CD4-positive, alpha-beta memory T cell (primary cell): Measurements from ENCODE around the gene TOP1. TPM values are rescaled to one million over a fixed set of nuclear protein-coding genes. Genes with fewer than 3 reads are reported as not detected.

Source experiments
- CTCF ChIA-PET: fragments of 350-600 bp; sonication (Branson Sonifier 250); formaldehyde crosslinking; loops from one replicate; lab custom pipeline; 2021; ENCODE audit warnings: inconsistent platforms; ENCODE audit not compliant: partially characterized antibody; lab: Charles Lee
- POLR2A ChIA-PET: fragments of 350-600 bp; sonication (Branson Sonifier 250); formaldehyde crosslinking; loops from one replicate; lab custom pipeline; 2021; ENCODE audit not compliant: partially characterized antibody; lab: Charles Lee
- DNase-seq, 5 donors: peaks; one replicate each; pipeline versions ENCODE4 v3.0.0 to v3.0.0-alpha.2; 2020 to 2022; ENCODE audit warnings: mixed read lengths in 1 of 5
- H3K27ac ChIP-seq: one replicate; pipeline ENCODE4 v1.7.0; 2013; ENCODE audit warnings: low read depth, low read length
- H3K27me3 ChIP-seq: 2 replicates; pipeline ENCODE4 v1.7.0; 2013; ENCODE audit warnings: mild to moderate bottlenecking, low read length, moderate library complexity; ENCODE audit not compliant: insufficient read depth
- H3K36me3 ChIP-seq: 2 replicates; pipeline ENCODE4 v1.7.0; 2013; ENCODE audit warnings: mild to moderate bottlenecking, low read length, moderate library complexity; ENCODE audit not compliant: insufficient read depth
- H3K4me1 ChIP-seq: 2 replicates; pipeline ENCODE4 v1.7.0; 2013; ENCODE audit warnings: mild to moderate bottlenecking, low read length, moderate library complexity; ENCODE audit not compliant: insufficient read depth
- H3K4me3 ChIP-seq, 2 donors: one replicate each; pipeline ENCODE4 v1.7.0; 2013; ENCODE audit warnings: low read length in 2 of 2, mild to moderate bottlenecking in 1 of 2
- H3K9me3 ChIP-seq, 2 donors: one replicate each; pipeline ENCODE4 v1.7.0; 2013; ENCODE audit warnings: low read length in 2 of 2, control low read depth in 1 of 2; ENCODE audit not compliant: control insufficient read depth in 1 of 2
- H3K27ac Mint-ChIP-seq, 7 donors: one replicate each; pipeline ENCODE4 v1.8.0; 2020 to 2021; ENCODE audit warnings: mixed read lengths in 7 of 7, mild to moderate bottlenecking in 6 of 7, inconsistent platforms in 3 of 7, moderate library complexity in 3 of 7
- H3K27me3 Mint-ChIP-seq, 2 donors: one replicate each; pipeline ENCODE4 v1.8.0; 2020 to 2021; ENCODE audit warnings: mixed read lengths in 2 of 2
- H3K36me3 Mint-ChIP-seq, 2 donors: one replicate each; pipeline ENCODE4 v1.8.0; 2020 to 2021; ENCODE audit warnings: mixed read lengths in 2 of 2, inconsistent platforms in 1 of 2, mild to moderate bottlenecking in 1 of 2
- H3K4me1 Mint-ChIP-seq, 4 donors: one replicate each; pipeline ENCODE4 v1.8.0; 2020 to 2021; ENCODE audit warnings: mixed read lengths in 4 of 4, mild to moderate bottlenecking in 1 of 4
- H3K4me3 Mint-ChIP-seq, 8 donors: one replicate each; pipeline ENCODE4 v1.8.0; 2020 to 2021; ENCODE audit warnings: mixed read lengths in 8 of 8, mild to moderate bottlenecking in 7 of 8, moderate library complexity in 6 of 8, inconsistent platforms in 3 of 8
- H3K9me3 Mint-ChIP-seq, 8 donors: one replicate each; pipeline ENCODE4 v1.8.0; 2020 to 2021; ENCODE audit warnings: mixed read lengths in 8 of 8, mild to moderate bottlenecking in 5 of 8, inconsistent platforms in 3 of 8, moderate library complexity in 1 of 8
- intact Hi-C: fragments of 100-400 bp; cut with micrococcal nuclease; formaldehyde crosslinking; loops from one replicate; pipeline ENCODE4 v1.15.1; 2023
- polyA plus RNA-seq, 2 donors: library from polyadenylated mRNA; unstranded; fragments of 300-500 nt; fragmentation: Illumina TruSeq; gene quantifications; one replicate each; pipeline ENCODE4 v1.2.3, GENCODE V29; 2021
- total RNA-seq, 2 experiments: library from RNA; stranded (reverse); gene quantifications; one replicate each; pipeline ENCODE4 v1.2.3, GENCODE V29; 2021

TOP1 gene
- total and polyA plus RNA-seq, 4 experiments from 2014 or later: 3.8 to 47.5 (median 30.0) TPM

DNA sequence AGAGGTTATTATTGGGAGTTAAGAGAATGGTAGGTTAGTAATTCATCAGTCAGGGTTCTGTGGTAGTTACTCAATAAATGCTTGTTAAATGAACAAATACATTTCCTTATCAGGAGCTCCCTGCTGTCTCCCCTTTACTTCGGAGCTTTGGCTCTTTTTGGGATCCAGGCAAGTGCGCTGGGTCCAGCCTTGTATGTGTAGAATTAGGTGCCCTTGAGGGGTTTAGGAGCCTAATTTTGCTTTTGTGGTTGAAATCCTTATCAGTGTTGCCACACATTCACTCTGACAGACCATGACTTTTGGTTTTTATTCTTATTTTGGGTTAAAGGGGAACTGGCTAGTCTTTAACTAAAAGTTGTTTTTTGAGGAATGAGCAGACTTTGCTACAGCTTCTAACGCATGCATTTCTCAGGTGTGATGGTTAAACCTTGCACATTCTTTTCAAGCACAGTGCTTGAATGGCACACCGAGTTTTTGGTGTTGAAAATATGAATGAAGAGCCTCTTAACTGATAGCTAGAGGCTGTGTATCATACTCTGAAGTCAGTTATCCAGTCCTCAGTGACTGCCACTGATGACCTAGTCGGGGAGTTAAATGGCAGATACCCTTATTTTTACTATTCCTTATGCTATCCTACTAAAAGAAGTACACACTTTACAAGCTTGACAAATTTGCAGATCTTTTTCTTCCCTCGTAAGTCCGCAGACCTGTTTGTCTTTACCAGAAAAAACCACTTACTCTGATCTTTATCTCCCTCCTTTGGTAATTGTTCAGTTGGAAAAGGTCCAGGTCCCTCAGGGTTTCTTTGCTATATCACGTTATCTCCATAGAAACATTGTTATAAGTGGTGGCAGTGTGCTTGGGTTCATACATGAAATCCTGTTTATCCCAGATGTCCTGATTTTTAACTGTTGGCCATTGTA lies 58.0 kb downstream of the TOP1 start:
- H3K9me3 Mint-ChIP-seq: no peaks in the 10 kb centered on the region
- H3K9me3 ChIP-seq: no peaks in the 10 kb centered on the region
- no peak overlapping the region for H3K27ac ChIP-seq
- H3K27me3 ChIP-seq: no peaks in the 10 kb centered on the region
- H3K4me3 Mint-ChIP-seq: peak overlapping the region in 4 of 8 donors; percentile 2 to 37 (median 5)
- peaks cover 35 to 69% of the 10 kb centered on the region in 2 donors for H3K36me3 Mint-ChIP-seq
- H3K4me1 Mint-ChIP-seq: peaks cover 16 to 37% (median 26%) of the 10 kb centered on the region in 4 donors
- peak in 1 of 5 donors; percentile 17 for DNase-seq
- H3K4me3 ChIP-seq: no peak overlapping the region
- intact Hi-C loops: loop anchor here (2.0 kb wide), 3 partner anchors 38 to 96 kb away; partner anchors contain the start of gene TOP1
- H3K36me3 ChIP-seq: peaks cover 29% of the 10 kb centered on the region
- CTCF ChIA-PET: interaction anchor here (0.8 to 2.5 kb wide), 8 partner anchors 8 to 254 kb away, joined by 3 to 20 read pairs (median 4); partner anchors contain the start of gene LPIN3
- peaks cover 19% of the 10 kb centered on the region for H3K4me1 ChIP-seq
- peak overlapping the region; percentile 37 to 86 (median 69) for H3K27ac Mint-ChIP-seq
- POLR2A ChIA-PET: interaction anchor here (0.8 to 1.4 kb wide), 2 partner anchors 39 to 95 kb away, joined by 3 to 5 read pairs; no protein-coding TSS in a partner anchor
- H3K27me3 Mint-ChIP-seq: no peaks in the 10 kb centered on the region

DNA sequence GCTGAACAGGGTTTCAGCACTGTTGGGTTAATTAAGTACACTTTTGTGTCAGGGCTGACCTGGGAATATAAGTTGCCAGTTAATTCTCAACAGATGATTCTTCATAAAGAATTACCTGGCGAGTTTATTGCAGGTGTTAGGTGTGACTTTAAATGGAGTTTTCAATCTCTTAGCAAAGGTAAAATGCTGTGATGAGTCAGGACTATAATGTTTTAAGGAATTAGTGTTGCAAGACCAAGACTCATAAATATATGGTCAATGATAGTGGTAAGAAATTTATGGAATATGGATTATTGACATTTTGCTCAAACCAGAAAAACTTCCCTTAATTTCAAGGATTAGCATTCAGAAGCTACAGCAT lies 58.7 kb downstream of the TOP1 start:
- Mint-ChIP-seq H3K27me3 (no peaks in the 10 kb centered on the region), H3K27ac (peak overlapping the region; percentile 37 to 86 (median 69)), H3K9me3 (no peaks in the 10 kb centered on the region), H3K4me1 (peaks cover 16 to 37% (median 23%) of the 10 kb centered on the region in 4 donors), H3K4me3 (peak overlapping the region in 3 of 8 donors; percentile 2 to 6 (median 4)), H3K36me3 (peaks cover 36 to 69% of the 10 kb centered on the region in 2 donors)
- POLR2A ChIA-PET: no interaction called here
- Histone ChIP-seq H3K27ac (no peak overlapping the region), H3K4me1 (peaks cover 19% of the 10 kb centered on the region), H3K9me3 (no peaks in the 10 kb centered on the region), H3K4me3 (no peak overlapping the region), H3K36me3 (peaks cover 29% of the 10 kb centered on the region), H3K27me3 (no peaks in the 10 kb centered on the region)
- DNase-seq: no peak
- CTCF ChIA-PET: interaction anchor here (1.3 to 2.5 kb wide), 7 partner anchors 8 to 253 kb away, joined by 3 to 20 read pairs (median 4); partner anchors contain the start of gene LPIN3
- intact Hi-C loops: loop anchor here (2.0 kb wide), 3 partner anchors 39 to 97 kb away; partner anchors contain the start of gene TOP1

DNA sequence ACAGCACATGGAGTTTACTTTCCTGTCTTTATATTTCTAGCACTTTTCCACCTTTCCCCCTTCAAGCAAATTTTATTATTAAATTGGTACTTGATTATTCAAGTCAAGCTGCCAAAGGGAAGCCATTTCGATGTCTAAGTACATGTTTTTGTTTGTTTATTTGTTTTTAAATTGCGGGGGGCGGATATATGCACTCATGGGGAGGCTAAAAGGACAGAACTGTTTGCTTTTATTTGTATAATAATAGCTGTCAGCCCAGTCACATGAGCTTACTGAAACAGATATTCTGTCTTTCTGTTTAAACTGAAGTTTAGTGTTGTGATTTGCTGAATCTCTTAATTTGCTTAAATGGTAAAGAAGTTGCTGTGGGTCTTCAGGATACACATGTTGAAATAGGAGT lies 59.2 kb downstream of the TOP1 start:
- Histone ChIP-seq H3K4me3 (no peak overlapping the region), H3K27ac (no peak overlapping the region), H3K4me1 (peaks cover 19% of the 10 kb centered on the region), H3K36me3 (peaks cover 30% of the 10 kb centered on the region), H3K27me3 (no peaks in the 10 kb centered on the region), H3K9me3 (no peaks in the 10 kb centered on the region)
- H3K36me3 Mint-ChIP-seq: peaks cover 38 to 69% of the 10 kb centered on the region in 2 donors
- H3K27ac Mint-ChIP-seq: peak overlapping the region in 6 of 7 donors; percentile 5 to 68 (median 48)
- no peak overlapping the region for H3K4me3 Mint-ChIP-seq
- H3K27me3 Mint-ChIP-seq: no peaks in the 10 kb centered on the region
- intact Hi-C loops: loop anchor here (2.0 kb wide), 3 partner anchors 39 to 97 kb away; partner anchors contain the start of gene TOP1
- no peaks in the 10 kb centered on the region for H3K9me3 Mint-ChIP-seq
- POLR2A ChIA-PET: no interaction called here
- H3K4me1 Mint-ChIP-seq: peaks cover 16 to 33% (median 23%) of the 10 kb centered on the region in 4 donors
- CTCF ChIA-PET: interaction anchor here (1.3 to 2.5 kb wide), 5 partner anchors 13 to 253 kb away, joined by 3 to 20 read pairs (median 4); partner anchors contain the start of gene LPIN3
- DNase-seq: no peak

DNA sequence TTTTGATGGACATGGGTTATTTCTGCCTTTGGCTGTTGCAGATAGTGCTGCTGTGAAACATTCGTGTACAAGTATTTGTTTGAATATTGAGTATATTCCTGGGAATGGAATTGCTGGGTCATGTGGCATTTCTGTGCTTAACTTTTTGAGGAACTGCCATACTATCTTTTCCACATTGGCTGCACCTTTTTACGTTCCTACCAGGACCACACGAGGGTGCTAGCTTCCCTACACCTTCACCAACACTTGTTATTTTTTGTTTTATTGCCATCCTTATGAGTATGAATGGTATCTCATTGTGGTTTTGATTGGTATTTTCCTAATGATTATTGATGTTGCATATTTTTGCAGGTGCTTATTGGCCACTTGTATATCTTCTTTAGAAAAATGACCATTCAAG lies 60.9 kb downstream of the TOP1 start:
- POLR2A ChIA-PET: no interaction called here
- peaks cover 29 to 65% of the 10 kb centered on the region in 2 donors for H3K36me3 Mint-ChIP-seq
- H3K4me1 Mint-ChIP-seq: peaks cover 16 to 32% (median 22%) of the 10 kb centered on the region in 4 donors
- H3K27me3 Mint-ChIP-seq: no peaks in the 10 kb centered on the region
- Histone ChIP-seq H3K4me1 (peaks cover 19% of the 10 kb centered on the region), H3K27ac (no peak overlapping the region), H3K36me3 (peaks cover 28% of the 10 kb centered on the region), H3K27me3 (no peaks in the 10 kb centered on the region), H3K9me3 (no peaks in the 10 kb centered on the region), H3K4me3 (no peak overlapping the region)
- no peaks in the 10 kb centered on the region for H3K9me3 Mint-ChIP-seq
- H3K4me3 Mint-ChIP-seq: no peak overlapping the region
- DNase-seq: no peak
- CTCF ChIA-PET: interaction anchor here (0.7 to 1.7 kb wide), 4 partner anchors 16 to 122 kb away, joined by 3 to 7 read pairs (median 3); no protein-coding TSS in a partner anchor
- intact Hi-C loops: no loop called here
- peak overlapping the region in 3 of 7 donors; percentile 41 to 76 (median 54) for H3K27ac Mint-ChIP-seq

DNA sequence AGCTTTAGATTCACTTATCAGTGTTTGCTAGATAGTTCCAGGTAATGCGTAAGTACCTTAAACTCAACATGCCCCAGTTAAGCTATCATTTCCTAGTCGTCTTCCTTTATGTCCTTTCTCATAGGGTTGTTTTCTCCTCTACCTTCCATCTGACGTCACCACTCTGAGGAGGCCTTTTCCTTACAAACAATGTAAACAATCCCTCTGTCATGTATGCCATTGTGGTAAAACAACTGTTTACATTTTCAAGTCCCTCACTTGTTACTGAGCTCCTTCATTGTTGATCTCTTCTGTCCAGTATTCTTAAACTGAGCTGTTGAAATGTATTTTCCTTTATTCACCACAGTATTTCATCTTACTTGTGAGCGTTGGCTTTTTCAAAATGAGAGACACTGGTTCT lies 63.3 kb downstream of the TOP1 start:
- Histone ChIP-seq H3K36me3 (peaks cover 24% of the 10 kb centered on the region), H3K9me3 (no peaks in the 10 kb centered on the region), H3K4me3 (no peak overlapping the region), H3K27me3 (no peaks in the 10 kb centered on the region), H3K27ac (no peak overlapping the region), H3K4me1 (peaks cover 5% of the 10 kb centered on the region)
- peak overlapping the region in 4 of 7 donors; percentile 15 to 80 (median 50) for H3K27ac Mint-ChIP-seq
- ChIA-PET CTCF (interaction anchor here (1.4 to 11.2 kb wide), 5 partner anchors 10 to 126 kb away, joined by 3 to 374 read pairs (median 4); no protein-coding TSS in a partner anchor), POLR2A (no interaction called here)
- peaks cover 2 to 15% (median 6%) of the 10 kb centered on the region in 4 donors for H3K4me1 Mint-ChIP-seq
- H3K36me3 Mint-ChIP-seq: peaks cover 32 to 64% of the 10 kb centered on the region in 2 donors
- H3K27me3 Mint-ChIP-seq: no peaks in the 10 kb centered on the region
- intact Hi-C loops: no loop called here
- H3K4me3 Mint-ChIP-seq: no peak overlapping the region
- H3K9me3 Mint-ChIP-seq: no peaks in the 10 kb centered on the region
- no peak for DNase-seq

DNA sequence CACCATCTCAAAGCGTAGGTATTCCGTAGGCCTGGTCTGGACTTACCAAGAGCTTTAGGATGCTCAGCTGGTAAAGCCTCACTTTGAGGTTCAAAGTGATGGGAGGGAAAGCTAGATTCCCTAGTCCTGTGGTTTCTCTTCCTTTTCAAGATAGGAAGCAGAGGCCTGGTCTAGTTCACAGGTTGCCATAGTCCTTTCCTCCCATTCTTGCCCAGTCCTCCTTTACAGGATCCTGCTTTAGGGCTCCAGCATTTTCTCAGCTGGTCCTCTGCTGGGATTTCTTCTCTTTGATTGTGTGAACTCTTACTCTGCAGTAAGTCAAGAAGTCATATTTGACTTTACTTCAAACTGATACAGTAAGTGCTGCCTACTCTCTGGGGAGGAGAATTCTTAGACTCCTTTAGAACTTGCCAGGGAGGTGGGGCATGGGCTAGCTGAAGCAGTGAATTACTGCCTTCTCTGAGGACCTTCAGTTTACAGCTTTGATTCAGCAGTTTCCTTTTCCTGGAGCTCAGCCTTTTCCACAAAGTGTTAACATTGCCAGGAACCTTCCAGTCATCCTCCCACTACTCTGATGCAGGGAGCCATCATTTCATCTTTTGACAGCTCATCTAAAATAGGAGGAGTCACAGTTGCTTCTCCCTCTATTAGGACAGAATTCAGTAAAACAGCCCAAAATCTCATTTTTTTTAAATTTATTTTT lies 65.9 kb downstream of the TOP1 start:
- Mint-ChIP-seq H3K4me1 (peaks cover 0 to 7% (median 0%) of the 10 kb centered on the region in 4 donors), H3K36me3 (peaks cover 44 to 78% of the 10 kb centered on the region in 2 donors), H3K9me3 (no peaks in the 10 kb centered on the region), H3K4me3 (no peak overlapping the region), H3K27me3 (no peaks in the 10 kb centered on the region), H3K27ac (peak overlapping the region in 4 of 7 donors; percentile 5 to 77 (median 62))
- H3K9me3 ChIP-seq: no peaks in the 10 kb centered on the region
- no peak for DNase-seq
- intact Hi-C loops: loop anchor here (1.0 to 2.0 kb wide), 5 partner anchors 66 to 246 kb away; partner anchors contain the start of genes LPIN3 and TOP1
- ChIA-PET CTCF (interaction anchor here (0.8 to 11.2 kb wide), 29 partner anchors 8 to 245 kb away, joined by 3 to 374 read pairs (median 4); no protein-coding TSS in a partner anchor), POLR2A (interaction anchor here (1.8 to 2.9 kb wide), 2 partner anchors 103 to 125 kb away, joined by 4 to 12 read pairs; no protein-coding TSS in a partner anchor)
- no peaks in the 10 kb centered on the region for H3K27me3 ChIP-seq
- H3K27ac ChIP-seq: no peak overlapping the region
- peaks cover 47% of the 10 kb centered on the region for H3K36me3 ChIP-seq
- H3K4me3 ChIP-seq: no peak overlapping the region
- no peaks in the 10 kb centered on the region for H3K4me1 ChIP-seq
